NCI-H526 treated with DMSO at 0.1 percent for 48 hours (cell line): Measurements from ENCODE around the gene PRRT1B.
"Not testable (repeated sequence)": the region's sequence is repeated elsewhere in the genome, so short reads cannot be mapped to it uniquely, and the experiment has no call there.

Source experiments
- DNase-seq: peaks from one replicate; lab custom pipeline; 2025; lab: John Stamatoyannopoulos, UW

Gene PRRT1B

GRCh38 chr9:131522257-131523085, 22.9 kb upstream of the PRRT1B start:
- DNase-seq, result no peak

DNA sequence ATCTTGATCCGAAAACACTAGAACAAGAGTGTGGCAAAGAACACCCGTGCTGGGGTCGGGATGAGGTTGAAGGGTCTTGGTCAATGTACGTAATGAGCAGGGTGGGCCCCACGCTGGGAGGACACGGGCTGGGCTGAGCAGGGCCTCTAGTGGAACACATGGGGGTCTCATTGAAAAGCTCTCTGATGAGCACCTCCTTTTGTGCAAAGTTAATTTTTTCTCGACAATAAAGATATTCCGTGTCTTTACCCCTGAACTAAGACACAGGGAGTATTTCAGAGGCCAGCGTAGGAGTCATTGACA, 22.3 kb upstream of the PRRT1B start:
- no peak for DNase-seq

DNA sequence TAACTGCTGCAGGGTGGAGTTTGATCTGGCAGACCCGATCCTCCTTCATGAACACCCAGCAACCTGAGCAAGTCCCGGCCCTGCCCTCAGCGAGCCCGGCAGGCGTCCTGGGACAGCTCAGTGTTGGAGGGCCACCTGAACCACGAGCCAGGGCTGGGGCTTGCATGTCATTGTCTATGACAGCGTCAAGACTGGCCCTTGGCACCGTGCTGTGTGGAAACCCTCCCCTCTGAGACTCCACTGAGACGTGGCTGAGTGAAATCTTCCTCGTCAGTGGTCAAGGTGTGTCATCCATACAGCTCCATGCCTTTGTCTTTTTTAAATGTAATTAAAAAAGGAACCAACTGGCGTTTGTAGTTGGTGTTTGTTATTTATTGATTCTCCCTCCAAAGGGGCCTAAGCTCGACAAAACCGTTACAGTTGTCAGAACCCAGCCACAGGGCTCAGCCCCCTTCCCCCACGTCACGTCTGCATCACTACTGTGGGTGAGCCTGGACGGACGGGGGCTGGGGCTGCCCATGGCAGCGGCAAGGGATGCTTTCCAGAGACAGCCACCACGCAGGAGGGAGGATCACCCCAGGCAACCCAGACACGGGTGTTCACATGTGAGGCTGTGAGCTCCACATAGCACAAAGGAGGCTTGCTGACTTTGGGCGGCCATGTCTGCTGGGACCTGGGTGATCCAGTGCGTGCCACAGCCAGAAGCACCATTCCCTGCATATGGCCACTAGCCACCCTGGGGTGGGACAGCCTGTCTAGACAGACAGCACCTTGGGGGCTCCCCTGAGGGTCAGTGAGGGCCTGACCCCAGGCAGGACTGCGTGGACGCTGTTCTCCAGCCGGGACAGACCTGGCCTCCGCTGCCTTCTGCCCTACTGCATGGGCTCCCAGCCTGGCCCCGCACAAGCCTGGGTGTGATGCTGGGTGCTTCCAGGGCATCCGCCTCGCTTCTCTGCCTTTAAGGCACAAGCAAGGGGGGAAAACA, 21.6 kb upstream of the PRRT1B start:
- DNase-seq, result no peak

DNA sequence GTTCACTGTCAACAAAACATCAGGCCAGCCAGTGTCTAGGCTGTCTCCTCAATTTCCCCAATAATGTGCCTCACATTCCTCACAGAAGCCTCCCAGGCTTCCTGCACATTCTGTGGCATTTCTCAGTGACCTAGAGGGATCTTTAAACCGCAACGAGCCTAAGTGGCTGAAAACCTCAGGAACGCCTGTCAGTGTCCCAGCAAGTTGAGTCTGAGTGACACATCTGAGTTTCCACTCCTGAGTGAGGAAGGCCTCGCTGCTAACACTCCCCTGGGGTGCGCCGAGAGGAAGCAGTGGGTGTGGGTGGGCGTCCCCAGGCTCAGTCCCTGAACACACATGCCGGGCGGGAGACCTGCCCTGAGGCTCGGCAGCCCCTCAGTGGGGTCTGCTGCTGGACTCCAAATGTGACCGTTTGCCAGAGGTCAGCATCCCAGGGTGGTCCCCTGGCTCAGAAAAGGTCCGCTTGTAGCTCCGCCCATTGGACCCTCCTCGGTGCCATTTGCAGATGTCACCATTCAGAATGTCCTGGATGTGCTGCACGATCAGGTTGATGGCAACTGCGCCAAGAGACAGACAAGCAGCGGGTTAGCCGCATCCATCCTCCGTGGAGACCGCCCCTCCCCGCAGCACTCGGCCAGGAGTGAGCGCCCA, 20.5 kb upstream of the PRRT1B start:
- no peak for DNase-seq

DNA sequence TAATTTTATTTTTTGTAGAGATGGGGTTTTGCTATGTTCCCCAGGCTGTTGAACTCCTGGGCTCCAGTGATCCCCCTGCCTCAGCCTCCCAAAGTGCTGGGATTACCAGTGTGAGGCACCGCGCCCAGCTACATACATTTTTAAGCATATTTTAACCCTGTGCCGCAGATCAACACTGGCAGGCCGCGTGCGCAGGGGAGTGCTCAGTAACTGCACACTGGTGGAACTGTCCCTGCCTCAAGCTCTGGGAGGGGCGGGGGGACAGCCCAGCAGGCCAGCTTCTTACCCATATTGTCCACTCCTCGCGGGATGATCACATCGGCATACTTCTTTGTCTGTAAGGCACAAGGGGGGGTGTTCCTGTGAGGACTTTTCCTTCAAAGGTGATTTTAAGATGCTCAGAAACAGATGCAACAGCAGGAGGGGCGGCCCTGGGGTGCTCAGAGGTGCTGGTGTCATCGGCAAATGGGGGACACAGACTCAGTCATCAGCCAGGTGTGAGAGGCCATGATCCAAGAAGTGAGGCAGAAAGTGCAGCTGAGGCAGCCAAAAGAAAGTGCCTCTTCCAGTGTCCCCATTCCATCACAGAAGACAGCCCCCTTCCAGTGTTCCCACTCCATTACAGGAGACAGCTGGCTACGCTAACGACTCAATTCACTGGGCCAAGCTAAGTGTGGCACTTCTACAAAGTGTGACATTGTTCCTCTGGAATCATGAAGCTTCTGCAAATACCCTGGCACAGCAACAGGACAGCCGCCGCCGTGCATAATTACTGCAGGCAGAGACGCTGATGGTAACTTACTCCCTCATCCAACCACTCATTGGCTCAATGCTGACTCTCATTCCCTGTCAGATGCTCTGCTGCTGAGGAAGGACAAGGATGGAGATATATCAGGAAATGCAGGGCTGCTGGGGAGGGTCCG, 19.4 kb upstream of the PRRT1B start:
- DNase-seq, result no peak

DNA sequence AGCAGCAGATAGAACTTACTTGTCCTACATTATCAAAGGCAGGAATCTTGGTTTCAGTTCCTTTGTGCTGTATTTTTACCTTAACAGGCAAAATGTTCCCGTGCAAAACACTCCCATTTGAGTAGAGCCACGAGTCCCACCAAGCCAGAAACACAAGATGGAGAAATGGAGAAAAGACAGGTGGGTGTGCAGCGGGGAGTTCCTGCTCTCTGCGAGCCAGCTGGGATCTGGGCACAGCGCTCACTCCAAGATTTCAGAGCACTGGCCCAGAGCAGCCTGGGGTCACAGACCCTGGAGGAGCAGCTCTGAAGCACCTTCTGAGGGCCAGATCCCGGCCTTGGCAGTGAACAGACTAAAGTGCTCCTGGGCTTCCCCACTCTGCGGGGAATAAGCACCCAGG, 17.1 kb upstream of the PRRT1B start:
- no peak for DNase-seq

DNA sequence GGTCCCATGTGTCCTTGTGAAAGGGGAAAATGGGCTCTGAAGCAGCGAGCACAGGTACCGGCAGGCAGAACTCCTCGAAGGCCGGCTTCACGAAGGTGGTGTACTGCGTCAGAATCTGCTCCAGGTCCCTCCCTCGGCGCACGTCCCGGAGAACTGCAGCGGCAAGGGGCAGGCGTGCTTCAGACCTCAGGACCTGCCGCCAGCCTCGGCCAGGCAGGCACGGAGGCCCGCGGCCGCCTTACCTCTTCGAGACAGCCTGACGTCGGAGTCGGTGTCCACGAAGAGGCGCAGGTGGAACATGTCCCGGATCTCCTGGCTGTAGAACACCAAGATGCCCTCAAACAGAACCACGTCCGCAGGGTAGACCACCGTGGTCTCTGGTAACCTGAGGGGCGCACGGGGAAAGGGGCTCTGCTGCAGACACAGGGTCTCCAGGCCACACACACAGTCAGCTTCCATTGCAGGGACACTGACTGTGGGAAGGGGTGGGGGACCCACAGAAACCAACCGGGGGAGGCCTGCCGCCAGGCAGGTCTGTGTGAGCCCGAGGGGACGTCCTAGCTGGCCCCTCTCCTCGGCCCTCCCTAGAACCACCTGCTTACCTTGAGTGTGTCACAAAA, 16.3 kb upstream of the PRRT1B start:
- no peak for DNase-seq

DNA sequence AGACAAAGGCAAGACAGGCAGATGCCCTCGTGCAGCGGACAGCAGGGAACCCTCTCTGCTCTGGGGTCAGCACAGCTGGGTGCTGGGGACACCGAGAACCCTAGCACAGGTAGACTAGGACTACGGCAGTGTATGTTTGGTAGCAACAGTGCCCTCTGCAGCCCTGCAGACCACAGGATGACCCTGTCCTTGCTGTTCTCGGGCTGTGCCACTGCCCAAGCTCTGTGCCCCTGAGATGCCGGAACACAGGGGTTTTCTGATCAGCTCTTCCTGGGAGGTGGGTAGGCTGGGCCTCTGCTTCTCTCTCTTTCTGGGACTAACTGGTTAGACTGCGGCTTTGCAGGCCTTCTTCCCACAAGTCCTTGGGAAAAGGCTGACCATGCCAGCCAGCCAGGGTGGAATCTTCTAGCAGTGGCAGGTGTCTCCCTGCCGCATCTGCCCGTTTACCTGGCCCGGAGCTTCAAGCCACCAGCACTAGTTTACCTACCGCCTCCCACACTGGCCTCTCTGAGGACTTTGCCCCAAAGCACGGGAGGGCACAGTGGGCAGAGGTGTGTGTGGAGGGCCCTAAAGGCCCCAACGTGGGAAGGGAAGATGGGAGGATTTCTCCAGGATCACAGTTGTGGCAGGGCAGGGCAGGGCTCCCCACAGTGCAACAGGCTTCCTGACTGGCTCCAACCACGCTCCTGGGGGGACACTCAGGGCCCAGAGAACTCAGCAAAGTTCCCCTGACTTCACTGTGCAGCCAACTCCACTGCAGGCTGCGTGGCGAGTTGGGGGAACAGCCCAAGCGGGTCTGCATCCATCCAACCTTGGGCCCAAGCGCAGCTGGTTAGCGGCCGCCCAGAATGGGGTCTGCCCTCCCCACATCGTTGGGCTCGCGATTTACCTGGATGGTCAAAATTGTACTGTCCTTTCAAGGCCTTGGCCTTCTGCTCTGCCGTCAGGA, 15.5 kb upstream of the PRRT1B start:
- no peak for DNase-seq

DNA sequence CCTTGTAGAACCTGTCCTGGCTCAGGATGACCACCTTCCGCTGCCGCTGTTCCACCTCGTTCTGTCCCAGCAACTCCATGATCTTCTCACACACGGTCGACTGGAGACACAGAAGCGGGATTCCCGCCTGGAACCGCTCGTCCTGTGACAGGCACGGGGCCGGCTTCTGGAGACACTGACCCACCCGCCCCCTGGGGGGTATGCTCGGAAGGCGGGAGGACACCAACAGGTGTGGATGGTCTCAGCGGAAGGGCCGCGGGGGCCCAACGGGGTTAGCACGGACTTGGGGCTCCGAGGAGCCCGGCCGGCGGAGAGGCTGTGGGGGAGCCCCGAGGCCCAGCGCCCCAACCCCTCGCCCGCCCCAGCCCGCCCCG, 14.8 kb upstream of the PRRT1B start:
- no peak for DNase-seq

DNA sequence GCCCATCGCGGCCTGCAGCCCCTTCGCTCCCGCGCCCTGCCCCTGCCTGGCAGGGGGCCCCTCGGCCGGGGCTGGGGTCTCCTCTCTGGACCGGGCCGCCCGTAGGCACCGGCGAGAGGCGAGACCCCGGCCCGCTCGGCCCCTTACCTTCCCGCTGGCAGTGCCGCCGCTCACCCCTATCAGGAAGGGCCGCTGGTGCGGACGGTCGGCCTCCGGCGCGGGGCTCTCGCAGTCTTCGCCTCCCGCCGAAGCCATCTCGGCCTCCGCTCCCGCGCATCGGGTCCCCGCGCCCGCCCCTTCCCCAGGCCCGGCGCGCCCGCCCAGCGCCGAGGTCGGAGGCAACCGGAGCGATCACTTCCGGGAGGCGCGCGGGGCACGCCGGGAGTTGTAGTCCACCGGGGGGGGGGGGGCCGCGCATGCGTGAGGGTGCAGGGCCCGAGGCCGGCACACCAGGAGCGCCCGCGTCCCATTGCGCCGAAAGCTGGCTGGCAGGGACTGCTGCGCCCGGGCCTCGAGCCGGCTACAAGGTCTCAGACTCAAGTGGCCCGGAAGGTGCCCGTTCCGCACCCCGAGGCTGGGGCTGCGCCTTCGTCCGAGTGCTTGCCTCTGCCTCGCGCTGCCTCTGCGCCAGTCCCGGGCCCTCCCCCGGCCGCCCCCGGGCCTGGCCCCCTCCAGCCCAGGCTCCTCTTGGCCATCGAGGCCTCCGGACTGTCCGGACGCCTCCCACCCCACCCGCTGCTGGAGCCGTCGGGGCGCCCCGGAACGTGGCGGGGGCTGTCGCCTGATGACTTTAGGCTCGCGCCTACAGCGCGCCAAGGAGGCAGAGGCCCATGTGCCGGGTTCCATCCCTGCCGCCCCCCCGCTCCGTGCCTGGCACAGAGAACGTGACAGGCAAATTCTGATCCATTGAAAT, 14.1 kb upstream of the PRRT1B start, which contains the start of gene UCK1:
Gene UCK1, minus strand, starts transcription at position 344 of the 913 bp plus-strand sequence. Its CDS starts 89 bp downstream, at position 255.
- DNase-seq, result peak; percentile 23

GRCh38 chr9:131534721-131535237, 10.5 kb upstream of the PRRT1B start:
- no peak for DNase-seq

GRCh38 chr9:131537946-131538345, 7.4 kb upstream of the PRRT1B start:
- DNase-seq, result no peak

- no peak for DNase-seq
These were observed 6.0 kb upstream of the PRRT1B start for GRCh38 chr9:131539223-131539923.

GRCh38 chr9:131543141-131543540, 2.2 kb upstream of the PRRT1B start:
- no peak for DNase-seq

GRCh38 chr9:131545786-131546335, 538 bp downstream of the PRRT1B start:
- no peak for DNase-seq

- DNase-seq, result peak; percentile 12
These were observed 1.2 kb downstream of the PRRT1B start for GRCh38 chr9:131546336-131547084.

DNA sequence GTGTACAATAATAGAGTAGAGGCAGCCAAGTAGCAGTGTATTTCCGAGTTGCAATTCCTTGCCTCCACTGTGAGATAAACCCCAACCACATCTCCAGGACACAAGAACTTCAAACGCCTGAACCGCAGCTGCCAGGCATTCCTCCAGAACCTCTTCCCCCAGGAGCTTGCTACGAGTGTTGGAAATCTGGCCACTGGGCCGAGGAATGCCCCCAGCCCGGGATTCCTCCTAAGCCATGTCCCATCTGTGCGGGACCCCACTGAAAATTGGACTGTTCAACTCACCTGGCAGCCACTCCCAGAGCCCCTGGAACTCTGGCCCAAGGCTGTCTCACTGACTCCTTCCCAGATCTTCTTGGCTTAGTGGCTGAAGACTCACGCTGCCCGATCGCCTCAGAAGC, 3.9 kb downstream of the PRRT1B start:
- DNase-seq, result not testable (repeated sequence)
